HCT116 (cell line): ENCODE measurements around the gene PSMD12. TPM values are rescaled to one million over a fixed set of nuclear protein-coding genes. Genes with fewer than 3 reads are reported as not detected.
A peak's percentile ranks its signal among the peaks of the same experiment; 100 is the strongest.

Experiments used
- ATAC-seq: fragments of 200-7000 bp; cut with Tn5 transposase; 2 replicates; pipeline ENCODE4 v1.9.1; 2020; ENCODE audit warnings: mild to moderate bottlenecking, moderate library complexity
- BruUV-seq: library from RNA; stranded (reverse); fragments of 400-500 nt; replicated peaks from 2 replicates; lab custom pipeline; 2021; lab: Mats Ljungman, UMichigan
- CTCF ChIA-PET: fragments of 300-600 bp; sonication (Branson Sonifier 250); formaldehyde crosslinking; loops from one replicate; lab custom pipeline; 2021; ENCODE audit warnings: antibody characterized with exemption; lab: Charles Lee
- POLR2A ChIA-PET: fragments of 300-600, 350-600 bp; sonication (Branson Sonifier 250); formaldehyde crosslinking; loops from one replicate; lab custom pipeline; 2021; ENCODE audit warnings: antibody characterized with exemption; lab: Charles Lee
- RAD21 ChIA-PET, 2 experiments: fragments of 300-600 bp; sonication (Branson Sonifier 250); formaldehyde crosslinking; loops; one replicate each; lab custom pipeline; 2023; ENCODE audit warnings: low total read pairs in 2 of 2; ENCODE audit not compliant: uncharacterized antibody in 2 of 2, unreplicated experiment in 2 of 2, low non-redundant PET in 1 of 2; lab: Charles Lee
- DNase-seq: peaks from one replicate; pipeline ENCODE4 v3.0.0-alpha.2; 2010; ENCODE audit warnings: low read depth, low spot score
- H2AFZ ChIP-seq: fragments of 200-600 bp; shearing (Covaris generic), sonication (generic); 2 replicates; pipeline ENCODE4 v1.6.1; 2017; ENCODE audit warnings: low read depth, mixed run types, mixed read lengths, antibody characterized with exemption, low read length; ENCODE audit not compliant: poor library complexity, severe bottlenecking
- H3K27ac ChIP-seq: 2 replicates; pipeline ENCODE4 v1.5.1; 2012; ENCODE audit warnings: low read depth, low read length
- H3K27me3 ChIP-seq: fragments of 200-600 bp; sonication (generic); 2 replicates; pipeline ENCODE4 v1.6.1; 2016; ENCODE audit warnings: mixed run types, low read length, mixed read lengths; ENCODE audit not compliant: insufficient read depth
- H3K36me3 ChIP-seq, 2 experiments: fragments of 200-500 bp in 1 of 2; fragments of 200-600 bp in 1 of 2; sonication (Bioruptor generic) in 1 of 2; sonication (generic) in 1 of 2; 2 replicates each; pipeline versions ENCODE4 v1.5.1 to v1.6.1; 2014 to 2016; ENCODE audit warnings: low read length in 2 of 2, inconsistent platforms in 1 of 2, mixed read lengths in 1 of 2, mixed run types in 1 of 2; ENCODE audit not compliant: insufficient read depth in 2 of 2, control insufficient read depth in 1 of 2
- H3K4me1 ChIP-seq, 2 experiments: fragments of 200-600 bp in 1 of 2; sonication (generic) in 1 of 2; 2 replicates each; pipeline versions ENCODE4 v1.5.1 to v1.6.1; 2012 to 2017; ENCODE audit warnings: low read length in 2 of 2, inconsistent platforms in 1 of 2, mild to moderate bottlenecking in 1 of 2, mixed read lengths in 1 of 2, mixed run types in 1 of 2, moderate library complexity in 1 of 2; ENCODE audit not compliant: insufficient read depth in 2 of 2, control insufficient read depth in 1 of 2
- H3K4me2 ChIP-seq: fragments of 200-600 bp; sonication (generic); 2 replicates; pipeline ENCODE4 v1.6.1; 2017; ENCODE audit warnings: mixed run types, low read length, mixed read lengths
- H3K4me3 ChIP-seq, 2 experiments: fragments of 200-600 bp in 1 of 2; sonication (generic) in 1 of 2; replicated peaks in 1 of 2; 2 replicates each; pipeline ENCODE4 v1.5.1; 2011 to 2016; ENCODE audit warnings: low read length in 2 of 2, control low read depth in 1 of 2, low read depth in 1 of 2, mild to moderate bottlenecking in 1 of 2, mixed read lengths in 1 of 2, mixed run types in 1 of 2
- H3K79me2 ChIP-seq: fragments of 200-600 bp; sonication (generic); 2 replicates; pipeline ENCODE4 v1.6.1; 2017; ENCODE audit warnings: mild to moderate bottlenecking, mixed run types, low read length, moderate library complexity, mixed read lengths; ENCODE audit not compliant: insufficient read depth
- H3K9ac ChIP-seq: fragments of 200-600 bp; sonication (generic); 2 replicates; pipeline ENCODE4 v1.6.1; 2016; ENCODE audit warnings: low read length, mixed read lengths
- H3K9me2 ChIP-seq: fragments of 200-600 bp; sonication (generic), shearing (Covaris generic); 2 replicates; pipeline ENCODE4 v1.6.1; 2017; ENCODE audit warnings: mixed run types, mild to moderate bottlenecking, moderate library complexity; ENCODE audit not compliant: insufficient read depth
- H3K9me3 ChIP-seq, 2 experiments: fragments of 200-500 bp in 1 of 2; fragments of 200-600 bp in 1 of 2; sonication (Bioruptor generic) in 1 of 2; sonication (generic) in 1 of 2; 2 replicates each; pipeline ENCODE4 v1.6.1; 2014 to 2017; ENCODE audit warnings: low read length in 2 of 2, mixed read lengths in 2 of 2, inconsistent platforms in 1 of 2, low read depth in 1 of 2, mild to moderate bottlenecking in 1 of 2, mixed run types in 1 of 2, moderate library complexity in 1 of 2; ENCODE audit not compliant: control insufficient read depth in 1 of 2, insufficient read depth in 1 of 2
- H4K20me1 ChIP-seq: fragments of 200-600 bp; sonication (generic), shearing (Covaris generic); 2 replicates; pipeline ENCODE4 v1.6.1; 2017; ENCODE audit warnings: mixed run types, mild to moderate bottlenecking, moderate library complexity; ENCODE audit not compliant: insufficient read depth
- EZH2 ChIP-seq: fragments of 200-600 bp; sonication (generic); IDR thresholded peaks from 2 replicates; pipeline ENCODE4 v1.6.1; 2017; ENCODE audit warnings: antibody characterized with exemption, mixed run types
- POLR2A ChIP-seq: IDR thresholded peaks from 2 replicates; pipeline ENCODE4 v1.7.0; 2011; ENCODE audit warnings: borderline replicate concordance; ENCODE audit not compliant: insufficient read depth, insufficient read length; ENCODE audit errors: extremely low read depth
- SRF ChIP-seq: IDR thresholded peaks from 2 replicates; pipeline ENCODE4 v1.6.1; 2012; ENCODE audit warnings: low read depth
- TCF7L2 ChIP-seq: IDR thresholded peaks from 2 replicates; pipeline ENCODE4 v1.7.0; 2011; ENCODE audit warnings: borderline replicate concordance, inconsistent platforms; ENCODE audit not compliant: insufficient read depth, insufficient read length; ENCODE audit errors: extremely low read depth
- ZFX ChIP-seq: fragments of 450-650 bp; IDR thresholded peaks from 2 replicates; pipeline ENCODE4 v1.6.1; 2017
- intact Hi-C: fragments of 100-400 bp; cut with micrococcal nuclease; formaldehyde crosslinking; loops from 2 replicates; pipeline ENCODE4 v1.10.0; 2022
- total RNA-seq: library from RNA; stranded (reverse); gene quantifications from one replicate; pipeline ENCODE4 v1.2.1, GENCODE V29; 2021; ENCODE audit not compliant: unreplicated experiment
- TF ChIP-seq, protein P1 (sequence below), 3 experiments: fragments of 200-600 bp in 1 of 3; sonication (generic) in 1 of 3; IDR thresholded peaks in 2 of 3; conservative IDR thresholded peaks in 1 of 3; 2 replicates each; pipeline ENCODE4 v1.5.1; 2012 to 2017; ENCODE audit warnings: low read depth in 2 of 3, low read length in 2 of 3, antibody characterized with exemption in 1 of 3, borderline replicate concordance in 1 of 3, control low read depth in 1 of 3, mild to moderate bottlenecking in 1 of 3, mixed read lengths in 1 of 3, mixed run types in 1 of 3, moderate library complexity in 1 of 3; ENCODE audit not compliant: insufficient read depth in 1 of 3
- TF ChIP-seq, protein P2 (sequence below): IDR thresholded peaks from 2 replicates; pipeline ENCODE4 v1.6.1; 2012
- TF ChIP-seq, protein P3 (sequence below): IDR thresholded peaks from 2 replicates; pipeline ENCODE4 v1.6.1; 2011; ENCODE audit warnings: mild to moderate bottlenecking, low read length, moderate library complexity; ENCODE audit not compliant: insufficient replicate concordance; ENCODE audit errors: extremely low read depth

Gene PSMD12
- total RNA-seq, 1 experiment from 2014 or later, result 115 TPM

DNA sequence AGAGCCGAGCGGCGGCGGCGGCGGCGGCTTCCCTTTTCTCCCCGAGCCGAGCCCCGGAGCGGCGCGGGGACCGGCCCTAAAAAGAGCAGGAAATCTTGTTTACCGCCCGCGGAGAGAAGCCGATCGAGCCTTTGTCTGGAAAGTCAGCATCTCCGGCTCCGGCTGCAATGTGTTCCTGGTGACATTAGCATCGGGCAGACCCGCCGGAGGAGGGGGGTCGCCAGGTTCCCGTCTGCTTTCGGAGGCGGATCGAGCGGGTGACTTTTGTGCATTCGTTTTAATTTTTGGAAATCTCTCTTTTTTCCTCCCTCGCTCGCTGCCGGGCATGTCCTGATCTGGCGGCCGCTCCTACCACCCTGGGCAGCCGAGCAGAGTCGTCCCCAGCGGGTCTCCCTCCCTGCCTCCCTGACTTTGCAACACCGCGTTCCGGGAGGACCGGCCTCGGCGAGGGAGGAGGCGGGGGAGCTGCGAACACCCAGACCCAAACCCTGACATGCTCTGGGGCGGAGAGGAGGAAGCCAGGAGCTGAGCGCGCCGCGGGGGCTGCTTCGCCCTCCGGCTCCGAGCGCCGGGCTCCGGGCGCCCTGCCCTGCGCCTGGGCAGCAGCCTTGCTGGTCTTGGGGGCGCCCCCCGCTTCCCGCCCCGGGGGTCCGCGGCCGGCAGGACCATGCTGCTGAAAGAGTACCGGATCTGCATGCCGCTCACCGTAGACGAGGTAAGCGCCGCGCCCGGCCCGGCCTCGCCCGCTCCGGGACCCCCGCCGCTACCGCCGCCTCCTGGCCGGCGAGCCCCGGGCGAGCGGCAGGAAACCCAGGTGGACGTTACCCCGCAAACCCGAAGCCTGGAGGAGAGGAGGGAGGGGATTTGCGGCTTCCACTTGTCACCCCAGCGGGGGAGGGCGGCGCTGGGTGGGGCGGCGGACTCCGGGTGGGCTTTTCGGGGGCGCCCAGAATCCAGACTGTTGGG lies 11.4 kb upstream of the PSMD12 start:
- Histone ChIP-seq H3K4me2 (peak overlapping the region; percentile 97), H3K4me3 (peak overlapping the region; percentile 66 to 89), H3K4me1 (peaks cover 23 to 42% of the 10 kb centered on the region in 2 experiments), H3K27ac (peak overlapping the region; percentile 73), H3K9me3 (no peaks in the 10 kb centered on the region), H3K36me3 (no peaks in the 10 kb centered on the region), H4K20me1 (no peaks in the 10 kb centered on the region), H3K9me2 (no peaks in the 10 kb centered on the region), H3K9ac (peak overlapping the region; percentile 86), H3K27me3 (no peaks in the 10 kb centered on the region), H2AFZ (no peak overlapping the region), H3K79me2 (peaks cover 27% of the 10 kb centered on the region; the same call in 1 of the 2 replicates)
- no TSS peak for BruUV-seq
- CTCF ChIA-PET, result interaction anchor here (0.6 to 3.6 kb wide), 14 partner anchors 10 to 320 kb away, joined by 3 to 41 read pairs (median 4); no protein-coding TSS in a partner anchor
- ATAC-seq, result peak; percentile 21
- no peak for DNase-seq
- peak; percentile 48; the same call in 1 of the 2 replicates for TF ChIP-seq ZFX
- TF ChIP-seq EZH2, result no peak
- TF ChIP-seq, protein P1, sequence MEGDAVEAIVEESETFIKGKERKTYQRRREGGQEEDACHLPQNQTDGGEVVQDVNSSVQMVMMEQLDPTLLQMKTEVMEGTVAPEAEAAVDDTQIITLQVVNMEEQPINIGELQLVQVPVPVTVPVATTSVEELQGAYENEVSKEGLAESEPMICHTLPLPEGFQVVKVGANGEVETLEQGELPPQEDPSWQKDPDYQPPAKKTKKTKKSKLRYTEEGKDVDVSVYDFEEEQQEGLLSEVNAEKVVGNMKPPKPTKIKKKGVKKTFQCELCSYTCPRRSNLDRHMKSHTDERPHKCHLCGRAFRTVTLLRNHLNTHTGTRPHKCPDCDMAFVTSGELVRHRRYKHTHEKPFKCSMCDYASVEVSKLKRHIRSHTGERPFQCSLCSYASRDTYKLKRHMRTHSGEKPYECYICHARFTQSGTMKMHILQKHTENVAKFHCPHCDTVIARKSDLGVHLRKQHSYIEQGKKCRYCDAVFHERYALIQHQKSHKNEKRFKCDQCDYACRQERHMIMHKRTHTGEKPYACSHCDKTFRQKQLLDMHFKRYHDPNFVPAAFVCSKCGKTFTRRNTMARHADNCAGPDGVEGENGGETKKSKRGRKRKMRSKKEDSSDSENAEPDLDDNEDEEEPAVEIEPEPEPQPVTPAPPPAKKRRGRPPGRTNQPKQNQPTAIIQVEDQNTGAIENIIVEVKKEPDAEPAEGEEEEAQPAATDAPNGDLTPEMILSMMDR (IDR thresholded peaks at IDR 0.05 in 2 of 3, conservative IDR thresholded peaks at IDR 0.05 in 1 of 3; ENCODE audit: borderline replicate concordance in 1 of 3, insufficient read depth in 1 of 3, low read depth in 2 of 3, low read length in 2 of 3), result peak in 2 of 3 experiments; percentile 37 to 45; a peak in 4 of 6 replicates
- TF ChIP-seq, protein P2, sequence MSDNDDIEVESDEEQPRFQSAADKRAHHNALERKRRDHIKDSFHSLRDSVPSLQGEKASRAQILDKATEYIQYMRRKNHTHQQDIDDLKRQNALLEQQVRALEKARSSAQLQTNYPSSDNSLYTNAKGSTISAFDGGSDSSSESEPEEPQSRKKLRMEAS, result no peak; the same call in 1 of the 2 replicates
- TF ChIP-seq SRF, result no peak
- TF ChIP-seq TCF7L2, result no peak
- TF ChIP-seq POLR2A, result no peak
- TF ChIP-seq, protein P3, sequence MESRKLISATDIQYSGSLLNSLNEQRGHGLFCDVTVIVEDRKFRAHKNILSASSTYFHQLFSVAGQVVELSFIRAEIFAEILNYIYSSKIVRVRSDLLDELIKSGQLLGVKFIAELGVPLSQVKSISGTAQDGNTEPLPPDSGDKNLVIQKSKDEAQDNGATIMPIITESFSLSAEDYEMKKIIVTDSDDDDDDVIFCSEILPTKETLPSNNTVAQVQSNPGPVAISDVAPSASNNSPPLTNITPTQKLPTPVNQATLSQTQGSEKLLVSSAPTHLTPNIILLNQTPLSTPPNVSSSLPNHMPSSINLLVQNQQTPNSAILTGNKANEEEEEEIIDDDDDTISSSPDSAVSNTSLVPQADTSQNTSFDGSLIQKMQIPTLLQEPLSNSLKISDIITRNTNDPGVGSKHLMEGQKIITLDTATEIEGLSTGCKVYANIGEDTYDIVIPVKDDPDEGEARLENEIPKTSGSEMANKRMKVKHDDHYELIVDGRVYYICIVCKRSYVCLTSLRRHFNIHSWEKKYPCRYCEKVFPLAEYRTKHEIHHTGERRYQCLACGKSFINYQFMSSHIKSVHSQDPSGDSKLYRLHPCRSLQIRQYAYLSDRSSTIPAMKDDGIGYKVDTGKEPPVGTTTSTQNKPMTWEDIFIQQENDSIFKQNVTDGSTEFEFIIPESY, result peak; percentile 21
- intact Hi-C loops, result loop anchor here (1.0 to 5.0 kb wide), 4 partner anchors 45 to 450 kb away; partner anchors contain the start of gene BPTF
- RAD21 ChIA-PET, result interaction anchor here in 1 of 2 experiments (0.5 kb wide), 1 partner anchor 63 kb away, joined by 7 read pairs; no protein-coding TSS in a partner anchor
- POLR2A ChIA-PET, result interaction anchor here (0.9 to 3.2 kb wide), 3 partner anchors 44 to 97 kb away, joined by 3 to 11 read pairs (median 8); no protein-coding TSS in a partner anchor
